ENCODE data around the gene SDC1.
"Not testable (repeated sequence)": the region's sequence is repeated elsewhere in the genome, so short reads cannot be mapped to it uniquely, and the experiment has no call there.

Gene SDC1

GRCh38 chr2:20198001-20198400 lies 26.9 kb downstream of the SDC1 start:
- no peaks in the 10 kb centered on the region for H3K9me3 ChIP-seq (ENCODE audit: control insufficient read depth, low read length)
- no peaks in the 10 kb centered on the region for H3K36me3 ChIP-seq (ENCODE audit: control insufficient read depth, insufficient read depth, low read length)
- no peak for DNase-seq
- no peak overlapping the region for H3K27ac ChIP-seq (ENCODE audit: insufficient read depth, low read length, poor library complexity, severe bottlenecking)
- H3K4me3 ChIP-seq (ENCODE audit: insufficient read depth, low read depth, low read length, poor library complexity, severe bottlenecking): no peak overlapping the region
- H3K27me3 ChIP-seq (replicated peaks; ENCODE audit: control insufficient read depth, insufficient read depth, low read length, poor library complexity, severe bottlenecking): no peaks in the 10 kb centered on the region
- no peaks in the 10 kb centered on the region for H3K4me1 ChIP-seq (ENCODE audit: control insufficient read depth, insufficient read depth, low read length, poor library complexity, severe bottlenecking)

GRCh38 chr2:20197192-20197591 lies 27.7 kb downstream of the SDC1 start:
- H3K4me3 ChIP-seq (ENCODE audit: insufficient read depth, low read depth, low read length, poor library complexity, severe bottlenecking): no peak overlapping the region
- no peaks in the 10 kb centered on the region for H3K36me3 ChIP-seq (ENCODE audit: control insufficient read depth, insufficient read depth, low read length)
- no peak overlapping the region for H3K27ac ChIP-seq (ENCODE audit: insufficient read depth, low read length, poor library complexity, severe bottlenecking)
- H3K9me3 ChIP-seq (ENCODE audit: control insufficient read depth, low read length): no peaks in the 10 kb centered on the region
- no peaks in the 10 kb centered on the region for H3K4me1 ChIP-seq (ENCODE audit: control insufficient read depth, insufficient read depth, low read length, poor library complexity, severe bottlenecking)
- DNase-seq: no peak
- no peaks in the 10 kb centered on the region for H3K27me3 ChIP-seq (replicated peaks; ENCODE audit: control insufficient read depth, insufficient read depth, low read length, poor library complexity, severe bottlenecking)

DNA sequence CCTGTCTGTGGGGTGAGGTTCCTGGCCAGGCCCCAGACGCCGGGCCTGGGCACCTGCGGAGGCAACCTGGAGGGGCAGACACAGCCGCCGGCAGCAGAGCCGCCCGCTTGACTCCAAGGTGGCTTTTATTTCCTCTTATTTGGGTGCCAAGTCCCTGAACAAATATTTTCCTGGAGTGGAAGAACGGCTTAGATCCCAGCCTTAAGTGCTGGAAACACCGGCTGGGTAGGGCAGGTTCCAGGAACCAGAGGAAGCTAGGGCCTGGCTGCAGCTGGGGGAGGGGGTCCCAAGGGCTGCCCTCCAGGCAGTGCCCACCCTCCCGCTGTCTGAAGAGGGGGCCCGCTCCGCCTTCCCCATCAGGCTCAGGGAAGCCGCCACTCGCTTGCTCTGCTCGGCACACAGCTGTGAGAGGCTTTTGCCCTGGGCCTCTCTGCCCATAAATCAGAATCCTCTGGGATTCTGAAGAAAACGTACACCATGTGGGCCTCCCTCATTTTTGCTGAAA lies 28.2 kb downstream of the SDC1 start:
- H3K4me3 ChIP-seq (ENCODE audit: insufficient read depth, low read depth, low read length, poor library complexity, severe bottlenecking): no peak overlapping the region
- H3K27ac ChIP-seq (ENCODE audit: insufficient read depth, low read length, poor library complexity, severe bottlenecking): no peak overlapping the region
- H3K4me1 ChIP-seq (ENCODE audit: control insufficient read depth, insufficient read depth, low read length, poor library complexity, severe bottlenecking): no peaks in the 10 kb centered on the region
- H3K36me3 ChIP-seq (ENCODE audit: control insufficient read depth, insufficient read depth, low read length): no peaks in the 10 kb centered on the region
- no peaks in the 10 kb centered on the region for H3K27me3 ChIP-seq (replicated peaks; ENCODE audit: control insufficient read depth, insufficient read depth, low read length, poor library complexity, severe bottlenecking)
- H3K9me3 ChIP-seq (ENCODE audit: control insufficient read depth, low read length): no peaks in the 10 kb centered on the region
- no peak for DNase-seq

DNA sequence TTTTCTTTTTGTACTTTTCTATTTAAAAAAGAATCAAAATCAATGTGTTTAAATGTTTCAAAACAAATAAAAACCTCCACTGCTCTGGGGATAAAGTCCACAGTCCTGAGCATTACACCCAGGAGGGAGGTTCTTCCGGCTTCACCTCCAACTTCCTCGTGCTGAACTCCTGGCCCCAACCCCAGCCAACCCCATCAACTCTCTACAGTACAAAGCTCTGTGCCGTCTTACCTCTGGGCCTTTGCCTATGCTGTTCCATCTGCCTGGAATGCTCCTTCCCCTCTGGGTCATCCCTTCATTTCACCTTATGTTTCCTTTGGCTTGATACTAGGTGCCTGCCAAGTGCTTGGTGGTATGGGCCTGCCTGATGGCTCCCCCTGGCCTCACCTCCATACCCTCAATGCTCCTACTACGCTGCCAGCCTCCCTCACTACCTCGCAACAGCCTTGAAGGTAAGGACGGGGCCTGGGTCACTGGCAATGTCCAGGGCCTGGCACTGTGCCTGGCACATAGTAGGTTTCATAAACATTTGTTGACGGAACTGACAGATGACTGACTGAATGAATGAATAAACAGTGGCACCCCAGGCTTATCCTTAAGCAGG lies 28.8 kb downstream of the SDC1 start:
- no peaks in the 10 kb centered on the region for H3K9me3 ChIP-seq (ENCODE audit: control insufficient read depth, low read length)
- H3K4me1 ChIP-seq (ENCODE audit: control insufficient read depth, insufficient read depth, low read length, poor library complexity, severe bottlenecking): no peaks in the 10 kb centered on the region
- H3K36me3 ChIP-seq (ENCODE audit: control insufficient read depth, insufficient read depth, low read length): no peaks in the 10 kb centered on the region
- H3K27ac ChIP-seq (ENCODE audit: insufficient read depth, low read length, poor library complexity, severe bottlenecking): no peak overlapping the region
- no peaks in the 10 kb centered on the region for H3K27me3 ChIP-seq (replicated peaks; ENCODE audit: control insufficient read depth, insufficient read depth, low read length, poor library complexity, severe bottlenecking)
- no peak overlapping the region for H3K4me3 ChIP-seq (ENCODE audit: insufficient read depth, low read depth, low read length, poor library complexity, severe bottlenecking)
- no peak for DNase-seq

- Histone ChIP-seq H3K36me3 (ENCODE audit: control insufficient read depth, insufficient read depth, low read length) (no peaks in the 10 kb centered on the region), H3K27ac (ENCODE audit: insufficient read depth, low read length, poor library complexity, severe bottlenecking) (no peak overlapping the region), H3K4me3 (ENCODE audit: insufficient read depth, low read depth, low read length, poor library complexity, severe bottlenecking) (no peak overlapping the region), H3K27me3 (replicated peaks; ENCODE audit: control insufficient read depth, insufficient read depth, low read length, poor library complexity, severe bottlenecking) (no peaks in the 10 kb centered on the region), H3K4me1 (ENCODE audit: control insufficient read depth, insufficient read depth, low read length, poor library complexity, severe bottlenecking) (no peaks in the 10 kb centered on the region), H3K9me3 (ENCODE audit: control insufficient read depth, low read length) (no peaks in the 10 kb centered on the region)
- no peak for DNase-seq
Measured at GRCh38 chr2:20195431-20196033, 29.4 kb downstream of the SDC1 start.

DNA sequence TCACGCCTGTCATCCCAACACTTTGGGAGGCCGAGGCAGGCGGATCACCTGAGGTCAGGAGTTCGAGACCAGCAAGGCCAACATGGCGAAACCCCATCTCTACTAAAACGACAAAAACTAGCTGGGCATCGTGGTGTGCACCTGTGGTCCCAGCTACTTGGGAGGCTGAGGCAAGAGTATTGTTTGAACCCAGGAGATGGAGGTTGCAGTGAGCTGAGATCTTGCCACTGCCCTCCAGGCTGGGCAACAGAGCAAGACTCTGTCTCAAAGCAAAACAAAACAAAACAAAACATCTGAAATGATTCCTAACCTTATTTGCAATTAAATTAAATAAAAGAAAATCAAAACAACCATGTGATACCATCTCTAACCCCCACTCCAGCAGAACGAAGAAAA lies 29.9 kb downstream of the SDC1 start:
- not testable (repeated sequence) for H3K9me3 ChIP-seq (ENCODE audit: control insufficient read depth, low read length); DNase-seq; H3K27me3 ChIP-seq (replicated peaks; ENCODE audit: control insufficient read depth, insufficient read depth, low read length, poor library complexity, severe bottlenecking); H3K36me3 ChIP-seq (ENCODE audit: control insufficient read depth, insufficient read depth, low read length); H3K27ac ChIP-seq (ENCODE audit: insufficient read depth, low read length, poor library complexity, severe bottlenecking); H3K4me1 ChIP-seq (ENCODE audit: control insufficient read depth, insufficient read depth, low read length, poor library complexity, severe bottlenecking); H3K4me3 ChIP-seq (ENCODE audit: insufficient read depth, low read depth, low read length, poor library complexity, severe bottlenecking)

- no peak for DNase-seq
Measured at GRCh38 chr2:20194097-20195015, 30.6 kb downstream of the SDC1 start.

GRCh38 chr2:20193185-20193584 lies 31.7 kb downstream of the SDC1 start:
- H3K9me3 ChIP-seq (ENCODE audit: control insufficient read depth, low read length): no peaks in the 10 kb centered on the region
- H3K4me3 ChIP-seq (ENCODE audit: insufficient read depth, low read depth, low read length, poor library complexity, severe bottlenecking): no peak overlapping the region
- DNase-seq: no peak
- H3K36me3 ChIP-seq (ENCODE audit: control insufficient read depth, insufficient read depth, low read length): no peaks in the 10 kb centered on the region
- no peaks in the 10 kb centered on the region for H3K4me1 ChIP-seq (ENCODE audit: control insufficient read depth, insufficient read depth, low read length, poor library complexity, severe bottlenecking)
- H3K27me3 ChIP-seq (replicated peaks; ENCODE audit: control insufficient read depth, insufficient read depth, low read length, poor library complexity, severe bottlenecking): no peaks in the 10 kb centered on the region
- no peak overlapping the region for H3K27ac ChIP-seq (ENCODE audit: insufficient read depth, low read length, poor library complexity, severe bottlenecking)

More at GRCh38 chr2:20194097-20195015, 30.6 kb downstream of the SDC1 start:
- Histone ChIP-seq H3K4me1 (ENCODE audit: control insufficient read depth, insufficient read depth, low read length, poor library complexity, severe bottlenecking) (no peaks in the 10 kb centered on the region), H3K4me3 (ENCODE audit: insufficient read depth, low read depth, low read length, poor library complexity, severe bottlenecking) (no peak overlapping the region), H3K9me3 (ENCODE audit: control insufficient read depth, low read length) (no peaks in the 10 kb centered on the region), H3K27me3 (replicated peaks; ENCODE audit: control insufficient read depth, insufficient read depth, low read length, poor library complexity, severe bottlenecking) (no peaks in the 10 kb centered on the region), H3K36me3 (ENCODE audit: control insufficient read depth, insufficient read depth, low read length) (no peaks in the 10 kb centered on the region), H3K27ac (ENCODE audit: insufficient read depth, low read length, poor library complexity, severe bottlenecking) (no peak overlapping the region)

DNA sequence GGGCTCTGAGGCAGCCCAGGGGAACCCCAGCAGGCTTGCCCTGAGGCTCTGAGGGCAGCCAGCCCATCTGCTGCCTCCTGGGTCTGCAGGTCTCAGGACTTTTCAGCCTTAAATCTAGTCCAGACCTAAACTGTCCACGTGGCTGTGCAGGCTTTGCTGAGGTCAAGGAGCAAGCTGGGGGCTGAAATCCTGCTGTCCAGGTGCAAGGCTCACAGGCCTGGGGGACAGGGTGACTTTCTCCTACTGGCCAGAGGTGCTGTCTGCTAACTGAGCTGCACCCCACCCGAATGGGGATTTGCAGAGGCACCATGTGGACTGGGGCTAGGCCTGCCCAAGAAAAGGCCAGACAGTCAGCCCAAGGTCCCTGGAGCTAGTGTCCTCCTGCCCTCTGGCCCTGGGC lies 32.1 kb downstream of the SDC1 start:
- no peaks in the 10 kb centered on the region for H3K4me1 ChIP-seq (ENCODE audit: control insufficient read depth, insufficient read depth, low read length, poor library complexity, severe bottlenecking)
- H3K4me3 ChIP-seq (ENCODE audit: insufficient read depth, low read depth, low read length, poor library complexity, severe bottlenecking): no peak overlapping the region
- H3K36me3 ChIP-seq (ENCODE audit: control insufficient read depth, insufficient read depth, low read length): no peaks in the 10 kb centered on the region
- H3K9me3 ChIP-seq (ENCODE audit: control insufficient read depth, low read length): no peaks in the 10 kb centered on the region
- H3K27me3 ChIP-seq (replicated peaks; ENCODE audit: control insufficient read depth, insufficient read depth, low read length, poor library complexity, severe bottlenecking): no peaks in the 10 kb centered on the region
- no peak overlapping the region for H3K27ac ChIP-seq (ENCODE audit: insufficient read depth, low read length, poor library complexity, severe bottlenecking)
- DNase-seq: no peak

Data from effector memory CD4-positive, alpha-beta T cell (primary cell).